A673 (cell line): ENCODE measurements around the gene ZMYND8. TPM values are rescaled to one million over a fixed set of nuclear protein-coding genes. Genes with fewer than 3 reads are reported as not detected.

Source experiments
- BruUV-seq: library from RNA; stranded (reverse); fragments of 400-500 nt; replicated peaks from 2 replicates; lab custom pipeline; 2021; lab: Mats Ljungman, UMichigan
- CTCF ChIA-PET: fragments of 300-600 bp; sonication (Branson Sonifier 250); formaldehyde crosslinking; loops from one replicate; lab custom pipeline; 2022; ENCODE audit warnings: antibody characterized with exemption; lab: Charles Lee
- POLR2A ChIA-PET: fragments of 300-600 bp; sonication (Branson Sonifier 250); formaldehyde crosslinking; loops from one replicate; lab custom pipeline; 2022; ENCODE audit warnings: antibody characterized with exemption; ENCODE audit not compliant: low non-redundant PET; lab: Charles Lee
- DNase-seq: peaks from one replicate; pipeline ENCODE4 v3.0.0-alpha.2; 2015; ENCODE audit warnings: low spot score
- H3K27ac ChIP-seq: fragments of 200-600 bp; sonication (generic); 2 replicates; pipeline ENCODE4 v1.5.1; 2016; ENCODE audit warnings: mixed run types, low read depth, mild to moderate bottlenecking, mixed read lengths, antibody characterized with exemption, low read length; ENCODE audit not compliant: poor library complexity, severe bottlenecking
- H3K27me3 ChIP-seq: fragments of 200-600 bp; sonication (generic); replicated peaks from 2 replicates; pipeline ENCODE4 v1.6.1; 2017; ENCODE audit warnings: mixed run types, low read depth, mild to moderate bottlenecking, mixed read lengths, antibody characterized with exemption, low read length; ENCODE audit not compliant: insufficient read depth, poor library complexity
- H3K36me3 ChIP-seq: fragments of 200-600 bp; sonication (generic); 2 replicates; pipeline ENCODE4 v1.6.1; 2016; ENCODE audit warnings: mixed run types, mild to moderate bottlenecking, mixed read lengths, antibody characterized with exemption, low read length; ENCODE audit not compliant: insufficient read depth, poor library complexity, severe bottlenecking
- H3K4me1 ChIP-seq: fragments of 200-600 bp; sonication (generic); 2 replicates; pipeline ENCODE4 v1.6.1; 2017; ENCODE audit warnings: mixed run types, mild to moderate bottlenecking, mixed read lengths, antibody characterized with exemption, low read length; ENCODE audit not compliant: insufficient read depth, poor library complexity, severe bottlenecking
- H3K4me3 ChIP-seq: fragments of 200-600 bp; sonication (generic); 2 replicates; pipeline ENCODE4 v1.5.1; 2016; ENCODE audit warnings: low read depth, mixed run types, mild to moderate bottlenecking, mixed read lengths, low read length; ENCODE audit not compliant: poor library complexity, severe bottlenecking
- H3K9me3 ChIP-seq: fragments of 200-600 bp; sonication (generic); 2 replicates; pipeline ENCODE4 v1.6.1; 2016; ENCODE audit warnings: mixed run types, low read depth, mild to moderate bottlenecking, mixed read lengths, antibody characterized with exemption, low read length; ENCODE audit not compliant: poor library complexity, severe bottlenecking
- EZH2 ChIP-seq: fragments of 200-600 bp; sonication (generic); IDR thresholded peaks from 2 replicates; pipeline ENCODE4 v1.6.1; 2017; ENCODE audit warnings: borderline replicate concordance, low read depth, mild to moderate bottlenecking, mixed read lengths, antibody characterized with exemption, low read length; ENCODE audit not compliant: poor library complexity, severe bottlenecking
- intact Hi-C: fragments of 100-400 bp; cut with micrococcal nuclease; formaldehyde crosslinking; loops from one replicate; pipeline ENCODE4 v1.10.0; 2022; ENCODE audit not compliant: unreplicated experiment
- microRNA-seq: library from miRNA; unstranded; fragments of <30 nt; microRNA quantifications from one replicate; pipeline ENCODE4 v1.2.0, GENCODE V29; 2021
- total RNA-seq: library from RNA; stranded (reverse); gene quantifications from 2 replicates; pipeline ENCODE4 v1.2.3, GENCODE V29; 2021
- TF ChIP-seq, protein P1 (sequence below): fragments of 300-800, 200-600 bp; sonication (generic); conservative IDR thresholded peaks from 2 replicates; pipeline ENCODE4 v1.5.1; 2017; ENCODE audit warnings: low read depth, mild to moderate bottlenecking, antibody characterized with exemption, low read length, moderate library complexity, mixed read lengths

The ZMYND8 gene
- total RNA-seq, 1 experiment from 2014 or later, result 31.3 TPM

- Histone ChIP-seq H3K4me1 (no peaks in the 10 kb centered on the region), H3K36me3 (no peaks in the 10 kb centered on the region), H3K9me3 (no peaks in the 10 kb centered on the region), H3K27ac (no peak overlapping the region), H3K27me3 (no peaks in the 10 kb centered on the region), H3K4me3 (no peak overlapping the region)
- no TSS peak for BruUV-seq
- intact Hi-C loops, result no loop called here
- ChIA-PET POLR2A (no interaction called here), CTCF (no interaction called here)
- DNase-seq, result no peak
- TF ChIP-seq, protein P1, sequence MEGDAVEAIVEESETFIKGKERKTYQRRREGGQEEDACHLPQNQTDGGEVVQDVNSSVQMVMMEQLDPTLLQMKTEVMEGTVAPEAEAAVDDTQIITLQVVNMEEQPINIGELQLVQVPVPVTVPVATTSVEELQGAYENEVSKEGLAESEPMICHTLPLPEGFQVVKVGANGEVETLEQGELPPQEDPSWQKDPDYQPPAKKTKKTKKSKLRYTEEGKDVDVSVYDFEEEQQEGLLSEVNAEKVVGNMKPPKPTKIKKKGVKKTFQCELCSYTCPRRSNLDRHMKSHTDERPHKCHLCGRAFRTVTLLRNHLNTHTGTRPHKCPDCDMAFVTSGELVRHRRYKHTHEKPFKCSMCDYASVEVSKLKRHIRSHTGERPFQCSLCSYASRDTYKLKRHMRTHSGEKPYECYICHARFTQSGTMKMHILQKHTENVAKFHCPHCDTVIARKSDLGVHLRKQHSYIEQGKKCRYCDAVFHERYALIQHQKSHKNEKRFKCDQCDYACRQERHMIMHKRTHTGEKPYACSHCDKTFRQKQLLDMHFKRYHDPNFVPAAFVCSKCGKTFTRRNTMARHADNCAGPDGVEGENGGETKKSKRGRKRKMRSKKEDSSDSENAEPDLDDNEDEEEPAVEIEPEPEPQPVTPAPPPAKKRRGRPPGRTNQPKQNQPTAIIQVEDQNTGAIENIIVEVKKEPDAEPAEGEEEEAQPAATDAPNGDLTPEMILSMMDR, result no peak
- TF ChIP-seq EZH2, result no peak
Measured at GRCh38 chr20:47160992-47161391, 195.5 kb downstream of the ZMYND8 start.

DNA sequence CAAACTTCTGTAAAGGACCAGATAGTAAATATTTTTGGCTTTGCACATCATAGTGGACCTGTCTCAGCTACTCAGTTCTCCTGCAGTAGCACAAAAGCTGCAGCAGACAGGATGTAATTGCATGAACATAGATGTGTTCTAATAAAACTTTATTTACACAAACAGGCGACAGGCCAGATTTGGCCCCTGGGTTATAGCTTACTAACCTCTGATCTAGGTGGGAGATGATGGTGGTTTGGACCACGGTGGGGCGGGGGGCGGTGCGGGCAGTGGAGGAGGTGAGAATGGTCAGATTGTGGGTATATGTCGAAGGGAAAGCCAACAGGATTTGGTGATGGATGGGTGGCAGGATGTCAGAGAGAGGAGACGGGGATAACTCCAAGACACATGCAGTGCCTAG lies 196.3 kb downstream of the ZMYND8 start:
- POLR2A ChIA-PET, result no interaction called here
- BruUV-seq, result no TSS peak

More for the DNA sequence above, 196.3 kb downstream of the ZMYND8 start:
- no peaks in the 10 kb centered on the region for H3K9me3 ChIP-seq
- CTCF ChIA-PET, result interaction anchor here (0.6 kb wide), 1 partner anchor 46 kb away, joined by 3 read pairs; no protein-coding TSS in a partner anchor
- TF ChIP-seq, protein P1, result no peak
- TF ChIP-seq EZH2, result no peak
- no peaks in the 10 kb centered on the region for H3K27me3 ChIP-seq
- DNase-seq, result no peak
- H3K4me3 ChIP-seq, result no peak overlapping the region
- intact Hi-C loops, result no loop called here
- H3K36me3 ChIP-seq, result no peaks in the 10 kb centered on the region
- H3K4me1 ChIP-seq, result no peaks in the 10 kb centered on the region
- no peak overlapping the region for H3K27ac ChIP-seq

Small RNAs within 50 kb of the gene (microRNA-seq; reads per million reads assigned to microRNA genes)
- gene MIR3616, result not detected

Other genes starting within 250 kb of the ZMYND8 start
- gene NCOA3, start 145.2 kb upstream of the ZMYND8 start, total RNA-seq, result 26.2 and 26.8 TPM in 2 replicates